ENCODE data around the gene APEH.

Gene APEH

DNA sequence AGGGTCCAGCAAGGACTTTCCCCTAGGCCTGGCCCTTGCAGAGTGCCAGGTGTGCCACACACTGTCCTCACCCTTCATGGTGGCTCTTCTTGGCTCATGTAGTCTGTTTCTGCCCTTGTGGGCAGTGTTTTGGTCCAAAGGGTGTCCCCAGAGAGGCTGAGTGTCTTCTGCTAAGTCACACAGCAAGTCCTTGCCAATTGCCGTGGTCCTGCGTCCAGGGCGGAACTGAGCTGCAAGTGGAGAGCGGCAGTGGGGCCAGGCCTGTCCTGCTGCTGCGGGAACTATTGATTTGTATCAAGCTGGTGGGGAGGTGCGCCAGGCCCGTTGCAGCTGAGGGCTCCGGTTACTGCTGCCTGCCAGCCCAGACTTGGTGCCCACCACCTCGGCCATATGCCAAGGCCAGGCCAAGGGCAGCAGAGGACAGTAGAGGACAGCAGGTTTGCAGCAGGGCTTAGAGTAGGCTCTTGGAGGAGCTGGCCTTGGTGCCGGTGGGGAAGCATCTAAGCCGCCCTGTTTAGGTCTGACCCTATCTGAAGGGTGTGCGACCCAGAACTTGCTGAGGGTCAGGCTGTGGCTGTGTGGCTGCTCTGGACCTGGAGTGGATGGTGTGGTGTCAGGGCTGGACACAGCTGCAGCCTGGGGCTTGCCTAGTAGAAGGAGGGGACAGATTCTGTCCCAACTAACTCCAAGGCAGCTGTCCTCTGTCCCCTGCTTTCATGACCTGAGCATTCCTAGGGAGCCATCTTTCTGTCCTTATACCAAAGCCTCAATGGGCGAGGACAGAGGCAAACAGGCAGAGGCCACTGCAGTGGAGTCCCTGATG lies 40.8 kb downstream of the APEH start:
- Histone ChIP-seq H3K36me3 (ENCODE audit: control insufficient read depth in 2 of 2, insufficient read depth in 1 of 2, low read length in 2 of 2) (peaks cover 0 to 66% of the 10 kb centered on the region in 2 experiments; a peak in 2 of 3 replicates), H3K4me1 (ENCODE audit: control insufficient read depth, insufficient read depth, low read length) (no peaks in the 10 kb centered on the region), H3K4me3 (ENCODE audit: low read depth, low read length) (no peak overlapping the region), H3K27ac (ENCODE audit: extremely low read depth, low read depth, low read length) (no peak overlapping the region), H3K9me3 (ENCODE audit: control insufficient read depth, insufficient read depth, low read depth, low read length) (no peaks in the 10 kb centered on the region)
- POLR2A ChIA-PET: interaction anchor here (1.3 kb wide), 1 partner anchor 8 kb away, joined by 9 read pairs; the partner anchor contains the start of gene GMPPB
- no peak for TF ChIP-seq ZFHX2 (tag by site-specific recombination; conservative IDR thresholded peaks at IDR 0.05)
- peak; percentile 79 for TF ChIP-seq REST (tag by site-specific recombination; IDR thresholded peaks at IDR 0.05)
- no peak for TF ChIP-seq ZNF521 (tag by site-specific recombination; IDR thresholded peaks at IDR 0.05)
- CTCF ChIA-PET: no interaction called here

DNA sequence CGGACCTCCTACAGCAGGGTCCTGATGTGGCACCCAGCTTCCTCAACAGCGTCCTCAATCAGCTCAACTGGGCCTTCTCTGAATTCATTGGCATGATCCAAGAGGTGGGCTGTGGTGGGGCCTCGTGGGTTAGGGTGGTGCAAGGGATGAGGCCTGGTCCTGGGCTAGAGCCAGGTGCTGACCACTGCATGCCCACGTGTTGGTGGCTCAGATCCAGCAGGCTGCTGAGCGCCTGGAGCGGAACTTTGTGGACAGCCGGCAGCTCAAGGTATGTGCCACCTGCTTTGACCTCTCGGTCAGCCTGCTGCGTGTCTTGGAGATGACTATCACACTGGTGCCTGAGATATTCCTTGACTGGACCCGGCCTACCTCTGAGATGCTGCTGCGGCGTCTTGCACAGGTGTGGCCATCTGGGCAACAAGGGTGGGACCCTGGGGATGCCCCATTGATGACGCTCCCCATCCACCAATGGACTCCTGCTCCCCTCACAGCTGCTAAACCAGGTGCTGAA lies 41.5 kb downstream of the APEH start:
- Histone ChIP-seq H3K27ac (ENCODE audit: extremely low read depth, low read depth, low read length) (no peak overlapping the region), H3K9me3 (ENCODE audit: control insufficient read depth, insufficient read depth, low read depth, low read length) (no peaks in the 10 kb centered on the region), H3K4me1 (ENCODE audit: control insufficient read depth, insufficient read depth, low read length) (no peaks in the 10 kb centered on the region), H3K36me3 (ENCODE audit: control insufficient read depth in 2 of 2, insufficient read depth in 1 of 2, low read length in 2 of 2) (peaks cover 0 to 71% of the 10 kb centered on the region in 2 experiments; a peak in 2 of 3 replicates), H3K4me3 (ENCODE audit: low read depth, low read length) (no peak overlapping the region)
- POLR2A ChIA-PET: interaction anchor here (1.3 kb wide), 1 partner anchor 8 kb away, joined by 9 read pairs; the partner anchor contains the start of gene GMPPB
- TF ChIP-seq ZNF555 (tag by site-specific recombination; conservative IDR thresholded peaks at IDR 0.05) (no peak), ZNF747 (tag by site-specific recombination; IDR thresholded peaks at IDR 0.05) (no peak), PRDM1 (tag by site-specific recombination; IDR thresholded peaks at IDR 0.05) (no peak), ZNF639 (tag by site-specific recombination; IDR thresholded peaks at IDR 0.05) (no peak), ZNF707 (tag by site-specific recombination; IDR thresholded peaks at IDR 0.05) (no peak)
- TF ChIP-seq, protein P1, sequence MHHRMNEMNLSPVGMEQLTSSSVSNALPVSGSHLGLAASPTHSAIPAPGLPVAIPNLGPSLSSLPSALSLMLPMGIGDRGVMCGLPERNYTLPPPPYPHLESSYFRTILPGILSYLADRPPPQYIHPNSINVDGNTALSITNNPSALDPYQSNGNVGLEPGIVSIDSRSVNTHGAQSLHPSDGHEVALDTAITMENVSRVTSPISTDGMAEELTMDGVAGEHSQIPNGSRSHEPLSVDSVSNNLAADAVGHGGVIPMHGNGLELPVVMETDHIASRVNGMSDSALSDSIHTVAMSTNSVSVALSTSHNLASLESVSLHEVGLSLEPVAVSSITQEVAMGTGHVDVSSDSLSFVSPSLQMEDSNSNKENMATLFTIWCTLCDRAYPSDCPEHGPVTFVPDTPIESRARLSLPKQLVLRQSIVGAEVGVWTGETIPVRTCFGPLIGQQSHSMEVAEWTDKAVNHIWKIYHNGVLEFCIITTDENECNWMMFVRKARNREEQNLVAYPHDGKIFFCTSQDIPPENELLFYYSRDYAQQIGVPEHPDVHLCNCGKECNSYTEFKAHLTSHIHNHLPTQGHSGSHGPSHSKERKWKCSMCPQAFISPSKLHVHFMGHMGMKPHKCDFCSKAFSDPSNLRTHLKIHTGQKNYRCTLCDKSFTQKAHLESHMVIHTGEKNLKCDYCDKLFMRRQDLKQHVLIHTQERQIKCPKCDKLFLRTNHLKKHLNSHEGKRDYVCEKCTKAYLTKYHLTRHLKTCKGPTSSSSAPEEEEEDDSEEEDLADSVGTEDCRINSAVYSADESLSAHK (tag by site-specific recombination; IDR thresholded peaks at IDR 0.05): no peak
- CTCF ChIA-PET: no interaction called here

- Histone ChIP-seq H3K9me3 (ENCODE audit: control insufficient read depth, insufficient read depth, low read depth, low read length) (no peaks in the 10 kb centered on the region), H3K36me3 (ENCODE audit: control insufficient read depth in 2 of 2, insufficient read depth in 1 of 2, low read length in 2 of 2) (peaks cover 0 to 76% of the 10 kb centered on the region in 2 experiments; a peak in 2 of 3 replicates), H3K27ac (ENCODE audit: extremely low read depth, low read depth, low read length) (no peak overlapping the region), H3K4me1 (ENCODE audit: control insufficient read depth, insufficient read depth, low read length) (no peaks in the 10 kb centered on the region), H3K4me3 (ENCODE audit: low read depth, low read length) (no peak overlapping the region)
- CTCF ChIA-PET: no interaction called here
- POLR2A ChIA-PET: no interaction called here
- TF ChIP-seq ZNF248 (tag by site-specific recombination; IDR thresholded peaks at IDR 0.05): no peak
- TF ChIP-seq PATZ1 (tag by site-specific recombination; IDR thresholded peaks at IDR 0.05): no peak
- no peak for TF ChIP-seq BCL11B (tag by site-specific recombination; IDR thresholded peaks at IDR 0.05; ENCODE audit: low read depth)
- no peak for TF ChIP-seq ZNF76 (tag by site-specific recombination; IDR thresholded peaks at IDR 0.05; ENCODE audit: borderline replicate concordance, low read depth)
- TF ChIP-seq ZNF623 (tag by site-specific recombination; IDR thresholded peaks at IDR 0.05): no peak
- TF ChIP-seq ZBTB8A (tag by site-specific recombination; IDR thresholded peaks at IDR 0.05): no peak
- no peak for TF ChIP-seq ZXDB (tag by site-specific recombination; IDR thresholded peaks at IDR 0.05)
- no peak for TF ChIP-seq ZNF157 (tag by site-specific recombination; IDR thresholded peaks at IDR 0.05)
- TF ChIP-seq ZNF223 (tag by site-specific recombination; IDR thresholded peaks at IDR 0.05): no peak
- TF ChIP-seq ZNF621 (tag by site-specific recombination; IDR thresholded peaks at IDR 0.05): no peak
Observed at GRCh38 chr3:49716169-49716568, 42.0 kb downstream of the APEH start.
